GM21423 (cell line): Measurements from ENCODE around the gene KRTAP2-2.

Experiments used
- ATAC-seq: cut with Tn5 transposase; IDR thresholded peaks from one replicate; pipeline ENCODE4 v1.9.1; 2021; ENCODE audit warnings: mild to moderate bottlenecking, moderate library complexity; ENCODE audit not compliant: unreplicated experiment

KRTAP2-2 gene

GRCh38 chr17:41026715-41027471, 28.1 kb downstream of the KRTAP2-2 start, which contains the start of gene KRTAP1-5:
TSS of gene KRTAP1-5 (minus strand) at chr17:41027208. CDS start at chr17:41027155, 53 bp downstream.
- no peak for ATAC-seq

- no peak for ATAC-seq
Measured at GRCh38 chr17:41024697-41025096, 30.3 kb downstream of the KRTAP2-2 start.

GRCh38 chr17:41020336-41020735, 34.7 kb downstream of the KRTAP2-2 start:
- ATAC-seq = no peak

- ATAC-seq = no peak
Measured at GRCh38 chr17:41019415-41019814, 35.6 kb downstream of the KRTAP2-2 start.

- no peak for ATAC-seq
Measured at GRCh38 chr17:41018541-41018940, 36.5 kb downstream of the KRTAP2-2 start.

GRCh38 chr17:41016578-41017215, 38.3 kb downstream of the KRTAP2-2 start:
- ATAC-seq = no peak

GRCh38 chr17:41015454-41015853, 39.6 kb downstream of the KRTAP2-2 start:
- ATAC-seq = no peak

- no peak for ATAC-seq
Measured at GRCh38 chr17:41013606-41014005, 41.4 kb downstream of the KRTAP2-2 start.

GRCh38 chr17:41013181-41013580, 41.8 kb downstream of the KRTAP2-2 start:
- no peak for ATAC-seq

- ATAC-seq = no peak
Measured at GRCh38 chr17:41012326-41013120, 42.5 kb downstream of the KRTAP2-2 start.

- ATAC-seq = no peak
Measured at GRCh38 chr17:41010441-41010840, 44.6 kb downstream of the KRTAP2-2 start.

GRCh38 chr17:41009936-41010335, 45.1 kb downstream of the KRTAP2-2 start:
- ATAC-seq = no peak

GRCh38 chr17:41009301-41009760, 45.7 kb downstream of the KRTAP2-2 start:
- ATAC-seq = no peak

GRCh38 chr17:41008811-41009210, 46.2 kb downstream of the KRTAP2-2 start, which contains the start of gene KRTAP3-1:
TSS of gene KRTAP3-1 (minus strand) at chr17:41009128. CDS start at chr17:41009074, 54 bp downstream.
- ATAC-seq = no peak
